NCI-H2081 (cell line): ENCODE data around the gene ATP6AP1.
"Not testable (repeated sequence)": the region's sequence is repeated elsewhere in the genome, so short reads cannot be mapped to it uniquely, and the experiment has no call there.

Experiments
- DNase-seq, 2 experiments: peaks; one replicate each; lab custom pipeline; 2025; lab: John Stamatoyannopoulos, UW

The ATP6AP1 gene

GRCh38 chrX:154398668-154399526 is 29.6 kb upstream of the ATP6AP1 start:
- peak; percentile 43 to 68 for DNase-seq

GRCh38 chrX:154399527-154400368 is 28.7 kb upstream of the ATP6AP1 start:
- no peak for DNase-seq

GRCh38 chrX:154400369-154400817 is 28.1 kb upstream of the ATP6AP1 start:
- not testable (repeated sequence) for DNase-seq

- no peak for DNase-seq
Measured at GRCh38 chrX:154401045-154401799, 27.3 kb upstream of the ATP6AP1 start.

GRCh38 chrX:154401918-154402621 is 26.4 kb upstream of the ATP6AP1 start:
- DNase-seq, result peak in 1 of 2 experiments; percentile 14

GRCh38 chrX:154402622-154403127 is 25.8 kb upstream of the ATP6AP1 start:
- no peak for DNase-seq

- DNase-seq, result no peak
Measured at GRCh38 chrX:154403192-154403591, 25.3 kb upstream of the ATP6AP1 start.

GRCh38 chrX:154403858-154404257 is 24.6 kb upstream of the ATP6AP1 start:
- no peak for DNase-seq

GRCh38 chrX:154404625-154405192 is 23.8 kb upstream of the ATP6AP1 start:
- DNase-seq, result no peak

GRCh38 chrX:154408659-154409221 is 19.7 kb upstream of the ATP6AP1 start:
- no peak for DNase-seq

- no peak for DNase-seq
Measured at GRCh38 chrX:154409222-154409871, 19.1 kb upstream of the ATP6AP1 start, which contains the start of gene DNASE1L1. DNASE1L1 (minus strand) TSS chrX:154409254; CDS start chrX:154405568, 3,686 bp downstream.

- DNase-seq, result peak in 1 of 2 experiments; percentile 55
Measured at GRCh38 chrX:154411981-154412340, 16.5 kb upstream of the ATP6AP1 start.

- DNase-seq, result no peak
Measured at GRCh38 chrX:154412468-154412867, 16.0 kb upstream of the ATP6AP1 start.

- DNase-seq, result no peak
Measured at GRCh38 chrX:154413142-154413541, 15.3 kb upstream of the ATP6AP1 start.

- peak; percentile 48 to 72 for DNase-seq
Measured at GRCh38 chrX:154417157-154417556, 11.3 kb upstream of the ATP6AP1 start.

- DNase-seq, result no peak
Measured at GRCh38 chrX:154419189-154419588, 9.3 kb upstream of the ATP6AP1 start.

- DNase-seq, result peak; percentile 12 to 55
Measured at GRCh38 chrX:154419688-154420401, 8.6 kb upstream of the ATP6AP1 start.

- DNase-seq, result no peak
Measured at GRCh38 chrX:154420402-154420756, 8.1 kb upstream of the ATP6AP1 start.
